T47D (cell line): ENCODE measurements around the gene CD3E.

Experiments
- DNase-seq, 2 experiments: peaks; one replicate each; pipeline versions ENCODE4 v3.0.0 to v3.0.0-alpha.2; 2011 to 2012; ENCODE audit warnings: low read depth in 1 of 2, low spot score in 1 of 2
- JUND ChIP-seq: IDR thresholded peaks from 2 replicates; pipeline ENCODE4 v1.6.1; 2012; ENCODE audit warnings: low read depth
- in situ Hi-C: cut with HindIII; loops from 2 replicates; pipeline ENCODE4 v1.10.0; 2016; ENCODE audit warnings: low sequenced_read_pairs, low pct_unique_long_range_greater_than_20kb

The CD3E gene

GRCh38 chr11:118343248-118343647 lies 38.7 kb downstream of the CD3E start:
- TF ChIP-seq JUND = no peak
- in situ Hi-C loops = no loop called here

GRCh38 chr11:118343981-118344515 lies 39.5 kb downstream of the CD3E start, which contains the start of gene CD3G:
Gene CD3G (plus strand): TSS chr11:118344344. CDS start chr11:118344424, 80 bp downstream.
- in situ Hi-C loops = no loop called here
- DNase-seq = no peak
- TF ChIP-seq JUND = no peak

More at GRCh38 chr11:118343248-118343647, 38.7 kb downstream of the CD3E start:
- no peak for DNase-seq

GRCh38 chr11:118349475-118349874 lies 44.9 kb downstream of the CD3E start:
- in situ Hi-C loops = no loop called here
- TF ChIP-seq JUND = no peak
- DNase-seq = no peak

- peak in 1 of 2 experiments; percentile 41 for DNase-seq
- no peak for TF ChIP-seq JUND
- in situ Hi-C loops = no loop called here
These were observed 48.7 kb downstream of the CD3E start for GRCh38 chr11:118353084-118353710.

- no peak for DNase-seq
- no peak for TF ChIP-seq JUND
- in situ Hi-C loops = no loop called here
These were observed 53.5 kb downstream of the CD3E start for GRCh38 chr11:118358071-118358470.

GRCh38 chr11:118359295-118359958 lies 54.9 kb downstream of the CD3E start, which contains the start of gene UBE4A:
Gene UBE4A (plus strand): TSS chr11:118359600. CDS start chr11:118365081, 5,481 bp downstream.
- in situ Hi-C loops = no loop called here
- no peak for TF ChIP-seq JUND

GRCh38 chr11:118364956-118365615 lies 60.6 kb downstream of the CD3E start:
- in situ Hi-C loops = no loop called here

More at GRCh38 chr11:118359295-118359958, 54.9 kb downstream of the CD3E start, which contains the start of gene UBE4A:
- DNase-seq = peak; percentile 59 to 98

More at GRCh38 chr11:118364956-118365615, 60.6 kb downstream of the CD3E start:
- TF ChIP-seq JUND = no peak
- DNase-seq = no peak
